ENCODE results near the gene TCTA.

The TCTA gene

DNA sequence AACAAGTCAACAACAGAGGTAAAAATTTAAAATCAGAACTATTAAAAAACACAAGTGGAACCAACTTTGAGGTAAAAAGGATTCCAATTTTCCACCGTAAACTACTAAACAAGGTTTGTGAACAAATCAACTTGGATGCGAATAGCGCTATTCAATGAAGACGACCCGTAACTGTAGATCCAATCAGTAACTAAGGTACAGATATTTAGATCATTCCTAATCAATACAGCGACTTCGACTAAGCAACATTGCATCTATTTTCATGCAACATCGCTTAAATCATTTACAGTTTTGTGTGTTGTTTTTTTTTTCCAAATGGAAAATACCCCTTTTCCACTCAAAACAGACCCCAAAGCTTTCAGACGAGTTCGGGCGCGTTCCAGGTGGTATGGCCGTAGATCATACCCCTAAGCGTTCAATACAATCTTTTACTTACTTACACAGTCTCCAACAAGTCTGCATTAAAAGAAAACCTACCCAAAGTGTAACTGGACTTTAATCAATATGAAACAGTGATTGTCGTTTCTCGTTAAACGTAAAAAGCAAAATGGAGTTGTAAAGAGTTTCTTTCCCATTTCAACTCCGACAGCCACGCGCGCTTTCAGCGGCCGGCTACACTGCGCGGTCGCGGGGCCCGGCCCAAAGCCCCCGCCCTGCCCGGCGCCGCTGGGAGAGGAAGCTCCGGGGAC lies 1.2 kb upstream of the TCTA start:
- DNase-seq (ENCODE audit: low read depth, low spot score) = no peak

DNA sequence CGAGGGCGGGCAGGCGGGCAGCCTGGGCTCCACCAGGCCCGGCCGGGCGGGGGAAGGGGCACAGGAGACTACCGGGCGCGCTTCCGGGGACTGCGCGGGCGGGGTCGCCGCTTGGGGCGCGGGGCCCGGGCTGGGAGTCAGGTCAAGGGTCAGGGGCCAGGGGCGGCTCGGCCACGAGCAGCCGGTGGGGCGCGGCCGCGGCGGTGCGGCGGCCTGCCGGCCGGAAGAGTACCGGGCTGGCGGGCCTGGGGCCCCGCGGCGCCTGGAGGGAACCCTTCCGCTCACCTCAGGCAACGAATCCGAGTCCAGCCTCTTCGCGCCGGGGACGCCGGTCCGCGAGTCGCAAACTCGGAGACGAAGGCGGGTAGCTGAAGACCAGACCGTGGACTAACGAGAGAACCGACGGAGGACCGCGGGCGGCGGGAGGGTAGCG lies 672 bp upstream of the TCTA start:
- DNase-seq (ENCODE audit: low read depth, low spot score) = peak; percentile 3

DNA sequence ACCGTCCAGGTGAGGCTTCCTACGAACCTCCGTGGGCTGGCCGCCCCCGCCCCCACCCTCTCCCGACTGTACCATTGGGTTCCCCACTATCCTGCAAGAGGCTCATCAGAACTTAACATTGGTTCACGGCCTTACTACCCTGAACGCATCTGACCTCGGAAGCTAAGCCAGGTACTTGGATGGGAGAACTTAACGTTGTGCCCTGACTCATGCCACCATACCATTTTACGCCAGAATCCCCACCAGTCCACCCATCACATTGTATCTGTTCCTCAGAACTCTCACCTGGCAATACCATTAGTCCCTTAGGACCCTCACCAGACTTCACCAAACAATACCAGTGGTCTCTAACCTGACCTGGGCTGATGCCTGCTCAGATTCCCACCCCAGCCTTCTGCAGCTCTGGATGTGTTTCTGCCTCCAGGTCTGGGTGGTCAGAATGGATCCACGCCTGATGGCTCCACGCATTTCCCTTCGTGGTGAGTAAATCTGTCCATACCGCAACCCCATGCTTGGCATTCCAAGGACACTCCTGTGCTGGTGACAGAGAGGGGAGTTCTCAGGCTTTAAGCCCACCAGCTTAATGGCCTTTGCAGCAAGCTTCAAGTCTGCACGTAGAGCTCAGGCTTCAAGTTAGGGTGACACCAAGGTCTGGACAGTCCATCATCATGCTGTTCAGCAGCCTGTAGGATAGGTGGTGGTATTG lies 562 bp downstream of the TCTA start:
- no peak for DNase-seq (ENCODE audit: low read depth, low spot score)

DNA sequence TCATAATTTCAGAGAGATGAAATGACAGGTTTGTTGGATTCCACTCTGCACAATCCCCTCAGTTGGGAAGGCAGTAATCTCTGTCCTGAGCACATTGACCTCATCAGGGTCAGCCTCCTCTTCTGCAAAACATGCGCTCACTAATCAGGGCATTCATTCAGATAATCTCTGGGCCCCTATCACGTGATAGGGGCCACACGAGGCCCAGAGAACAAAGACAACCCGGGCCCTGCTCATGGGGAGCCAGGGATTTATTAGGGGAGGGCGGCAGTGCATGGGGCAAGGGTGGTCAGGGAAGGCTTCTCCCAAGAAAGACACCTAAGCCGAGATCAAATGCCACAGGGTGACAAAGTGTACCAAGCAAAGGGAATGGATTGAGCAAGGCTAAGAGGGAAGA lies 1.1 kb downstream of the TCTA start:
- DNase-seq (ENCODE audit: low read depth, low spot score) = no peak

DNA sequence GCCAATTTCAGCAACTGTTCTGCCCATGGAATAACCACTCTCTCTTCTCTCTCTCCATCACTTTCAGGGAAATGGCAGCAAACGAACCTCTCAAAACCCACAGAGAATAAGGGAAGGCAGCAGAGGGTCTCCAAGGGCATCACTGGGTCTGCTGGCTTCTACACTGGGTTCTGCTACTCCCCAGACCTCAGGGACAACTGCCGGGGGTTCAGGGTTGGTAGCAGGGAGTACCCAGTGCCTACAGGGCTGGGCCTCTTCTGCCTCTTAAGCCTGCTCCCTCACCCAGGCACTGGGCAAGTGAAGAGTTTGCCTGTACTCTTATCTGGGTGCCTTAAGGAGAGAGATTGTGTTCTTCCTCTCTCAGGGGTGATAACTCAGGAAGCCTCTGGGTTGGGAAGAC lies 2.5 kb downstream of the TCTA start:
- no peak for DNase-seq (ENCODE audit: low read depth, low spot score)

DNA sequence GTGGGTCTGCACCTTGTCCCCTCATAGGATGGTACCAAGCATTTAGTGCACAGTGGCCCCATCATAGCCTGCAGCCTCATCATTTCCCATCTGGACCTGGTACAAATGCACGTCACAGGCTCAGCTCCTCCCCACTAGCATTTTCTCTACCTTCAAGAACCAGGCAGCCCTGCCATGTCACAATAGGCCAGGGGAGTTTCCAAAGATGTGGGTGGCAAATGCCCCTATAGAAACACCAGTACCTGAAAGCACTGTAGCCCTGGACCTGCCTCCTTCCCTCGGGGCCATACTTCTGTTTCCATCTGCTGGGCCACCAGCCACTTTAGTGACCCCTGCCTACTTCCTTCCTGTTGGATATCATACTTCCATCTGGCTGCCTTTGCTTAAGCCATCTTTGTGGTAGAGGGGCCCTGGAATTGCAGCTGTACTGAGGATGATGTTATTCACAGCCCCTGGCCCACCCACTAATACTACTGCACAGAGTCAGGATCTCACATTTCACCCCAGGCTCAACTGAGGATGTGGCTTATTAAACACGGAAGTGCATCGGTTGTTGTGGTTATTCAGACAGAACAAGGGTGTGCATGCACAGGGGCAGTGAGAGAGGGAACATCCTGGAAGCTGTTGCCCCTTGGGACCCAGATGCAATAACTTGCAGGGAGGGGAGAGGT lies 3.8 kb downstream of the TCTA start:
- DNase-seq (ENCODE audit: low read depth, low spot score) = peak; percentile 21

DNA sequence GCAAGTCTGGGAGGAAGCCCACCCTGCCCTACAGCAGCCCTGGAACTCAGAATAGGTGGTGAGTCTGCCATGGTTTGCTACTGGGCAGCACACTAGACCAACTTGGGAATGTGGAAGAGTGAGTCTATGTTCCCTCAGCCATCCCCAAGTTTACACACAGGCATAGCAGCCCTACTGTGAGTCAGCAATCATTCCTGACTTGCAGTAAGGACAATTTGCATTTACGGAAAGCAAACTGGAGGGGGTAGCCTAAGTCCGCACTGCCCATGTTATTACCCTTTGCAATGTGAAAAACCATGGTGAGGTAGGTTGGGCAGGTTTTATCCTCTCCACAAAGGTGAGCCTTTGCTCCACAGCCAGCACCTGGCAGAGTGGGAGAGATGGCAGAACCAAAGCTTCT lies 4.6 kb downstream of the TCTA start:
- no peak for DNase-seq (ENCODE audit: low read depth, low spot score)

DNA sequence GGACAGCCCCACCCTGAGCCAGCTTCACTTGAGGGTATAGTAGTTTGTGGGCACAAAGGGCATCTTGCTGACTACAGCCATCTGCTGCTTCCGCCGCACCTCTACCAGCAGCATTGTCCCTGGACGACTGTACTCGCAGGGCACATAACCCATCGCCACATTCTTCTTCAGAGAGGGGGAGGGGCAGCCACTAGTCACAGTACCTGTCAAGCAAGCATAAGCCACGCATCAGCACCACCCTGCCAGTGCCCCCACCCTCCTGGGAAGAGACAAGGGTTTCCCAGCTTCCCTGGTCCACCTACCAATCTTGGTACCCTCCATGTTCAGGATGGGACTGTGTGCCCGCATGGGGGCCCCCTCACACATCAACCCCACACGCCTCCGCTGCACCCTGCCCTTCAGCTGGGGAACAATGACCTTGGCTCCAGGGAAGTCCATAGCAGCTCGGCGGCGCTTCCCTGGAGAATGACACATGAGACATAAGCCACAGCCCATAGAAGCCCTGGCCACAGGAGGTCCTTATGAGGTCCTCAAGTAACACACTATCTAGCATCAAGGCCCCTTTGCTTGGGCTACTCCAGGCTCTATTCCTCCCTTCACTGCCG lies 5.4 kb downstream of the TCTA start:
- no peak for DNase-seq (ENCODE audit: low read depth, low spot score)

DNA sequence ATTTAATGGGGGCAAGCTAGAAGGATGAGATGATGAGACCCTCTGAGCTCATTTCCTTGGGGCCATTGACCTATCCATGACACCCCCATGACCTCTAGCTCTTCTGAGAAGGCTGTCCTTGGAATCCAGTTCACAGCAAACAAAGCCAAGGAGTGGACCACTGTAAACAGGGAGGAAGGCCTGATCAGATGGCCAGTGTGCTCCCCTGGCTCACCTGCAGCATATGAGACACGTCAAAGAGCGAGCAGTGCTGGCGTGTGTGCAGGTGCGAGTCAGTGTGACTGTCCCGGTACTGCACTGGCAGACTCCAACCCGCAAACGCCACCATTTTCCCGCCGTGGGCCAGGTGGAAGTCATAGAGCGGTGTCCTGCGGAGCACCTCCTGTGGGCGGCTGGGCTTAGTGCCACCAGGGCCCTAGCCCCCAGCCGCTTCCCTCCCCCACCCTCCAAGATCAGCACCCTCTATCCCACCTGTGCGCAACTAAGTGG lies 9.7 kb downstream of the TCTA start:
- no peak for DNase-seq (ENCODE audit: low read depth, low spot score)

DNA sequence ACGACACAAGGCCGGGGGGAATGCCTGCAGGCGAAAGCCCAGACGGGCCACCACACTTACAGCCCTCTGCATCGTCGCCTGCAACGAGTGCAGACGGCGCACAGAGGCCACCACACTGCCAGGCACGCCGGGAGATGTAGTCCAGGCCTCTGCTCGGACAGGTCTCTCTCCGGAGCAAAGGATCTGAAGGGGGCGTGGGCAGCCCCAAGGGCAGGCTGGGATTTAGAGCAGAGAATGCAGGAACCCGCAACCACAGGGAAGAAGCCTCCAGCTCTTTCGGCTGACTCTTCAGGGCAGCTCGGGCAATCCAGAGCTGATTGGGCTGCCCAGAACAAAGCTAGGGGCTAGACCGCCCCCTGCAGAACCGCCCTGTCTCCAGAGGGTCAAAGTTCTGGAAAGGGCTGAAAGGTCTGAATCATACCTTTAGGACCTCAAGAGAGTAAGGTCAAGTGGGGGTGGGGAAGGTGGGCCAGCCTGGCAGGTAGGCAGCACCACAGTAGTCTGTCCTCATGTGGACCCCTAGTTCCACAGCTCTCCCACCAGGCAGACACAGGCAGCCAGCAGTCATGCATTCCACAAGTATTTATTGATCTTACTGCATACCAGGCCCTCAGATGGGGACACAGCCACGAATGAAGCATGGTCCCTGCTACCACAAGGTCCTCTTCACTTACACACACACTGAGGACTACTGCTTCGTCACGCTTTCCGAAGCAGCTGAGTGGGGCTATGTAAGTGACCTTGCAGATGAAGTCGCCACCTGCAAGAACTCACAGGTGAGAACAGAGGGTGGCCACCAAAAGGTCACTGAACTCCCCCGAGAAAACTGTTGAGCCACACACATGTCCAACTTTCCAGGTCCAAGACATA lies 10.4 kb downstream of the TCTA start, which contains the start of gene AMT:
Gene AMT, minus strand, starts transcription at position 95 of the 870 bp plus-strand sequence. Its CDS starts 23 bp downstream, at position 72.
- DNase-seq (ENCODE audit: low read depth, low spot score) = no peak

DNA sequence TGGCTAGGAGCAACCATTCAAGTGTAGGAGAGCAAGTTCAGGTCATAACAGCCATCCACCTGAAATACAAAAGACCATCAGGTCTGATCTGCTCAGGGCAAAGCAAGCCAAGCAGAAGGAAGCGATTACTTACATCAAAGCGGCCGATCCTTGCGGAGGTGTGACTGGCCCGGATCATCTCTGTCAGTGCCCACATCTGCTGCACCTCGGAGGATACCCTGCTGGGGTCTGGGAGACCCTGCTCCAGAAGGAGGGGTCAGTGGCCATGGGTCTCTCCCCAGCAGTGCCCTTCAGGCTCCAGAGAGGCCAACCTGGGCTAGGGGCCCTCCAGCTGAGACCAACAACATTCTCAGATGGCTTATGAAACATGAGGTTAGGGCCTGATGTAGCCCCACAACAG lies 12.6 kb downstream of the TCTA start:
- no peak for DNase-seq (ENCODE audit: low read depth, low spot score)

DNA sequence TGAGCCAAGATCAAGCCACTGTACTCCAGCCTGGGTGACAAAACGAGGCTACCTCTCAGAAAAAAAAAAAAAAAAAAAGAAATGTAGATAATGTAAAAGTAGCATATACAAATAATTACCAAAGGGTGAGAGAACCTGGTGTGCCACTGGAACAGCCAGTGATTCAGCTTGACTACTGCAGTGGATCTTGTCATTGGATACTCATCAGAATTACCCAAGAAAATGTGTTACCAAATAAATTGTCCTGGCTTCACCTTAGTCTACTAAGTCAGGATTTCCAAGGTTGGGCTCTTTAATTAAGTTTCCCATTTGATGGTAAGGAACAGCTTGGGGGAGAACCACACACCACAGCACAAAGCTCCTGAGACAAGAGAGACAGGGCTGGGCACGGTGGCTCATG lies 15.4 kb downstream of the TCTA start:
- DNase-seq (ENCODE audit: low read depth, low spot score) = no peak

DNA sequence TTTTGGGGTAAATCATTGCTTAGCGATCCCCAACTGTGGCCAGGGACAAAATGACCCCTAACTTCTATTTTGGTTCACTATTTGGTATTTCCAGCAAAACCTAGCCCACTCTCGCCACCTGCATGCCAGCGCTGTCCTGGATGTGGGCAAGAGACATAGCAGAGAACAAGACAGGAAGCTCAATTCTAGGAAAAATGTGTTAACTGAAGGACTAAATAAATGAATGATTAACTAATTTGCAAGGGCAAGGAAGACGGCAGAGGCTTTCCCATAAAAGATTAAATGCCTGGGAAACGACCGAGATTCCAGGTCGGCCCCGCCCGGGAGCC lies 16.5 kb downstream of the TCTA start:
- no peak for DNase-seq (ENCODE audit: low read depth, low spot score)

DNA sequence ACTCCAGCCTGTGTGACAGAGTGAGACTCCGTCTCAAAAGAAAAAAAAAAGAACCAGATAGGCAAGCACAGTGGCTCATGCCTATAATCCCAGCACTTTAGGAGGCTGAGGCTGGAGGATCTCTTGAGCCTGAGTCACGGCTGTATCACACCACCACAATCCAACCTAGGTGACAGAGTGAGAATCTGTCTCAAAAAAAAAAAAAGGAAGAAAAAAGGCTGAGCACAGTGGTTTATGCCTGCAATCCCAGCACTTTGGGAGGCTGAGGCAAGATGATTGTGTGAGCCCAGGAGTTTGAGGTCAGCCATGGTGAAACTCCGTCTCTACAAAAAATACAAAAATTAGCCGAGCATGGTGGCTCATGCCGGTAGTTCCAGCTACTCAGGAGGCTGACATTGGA lies 22.5 kb downstream of the TCTA start:
- no peak for DNase-seq (ENCODE audit: low read depth, low spot score)

DNA sequence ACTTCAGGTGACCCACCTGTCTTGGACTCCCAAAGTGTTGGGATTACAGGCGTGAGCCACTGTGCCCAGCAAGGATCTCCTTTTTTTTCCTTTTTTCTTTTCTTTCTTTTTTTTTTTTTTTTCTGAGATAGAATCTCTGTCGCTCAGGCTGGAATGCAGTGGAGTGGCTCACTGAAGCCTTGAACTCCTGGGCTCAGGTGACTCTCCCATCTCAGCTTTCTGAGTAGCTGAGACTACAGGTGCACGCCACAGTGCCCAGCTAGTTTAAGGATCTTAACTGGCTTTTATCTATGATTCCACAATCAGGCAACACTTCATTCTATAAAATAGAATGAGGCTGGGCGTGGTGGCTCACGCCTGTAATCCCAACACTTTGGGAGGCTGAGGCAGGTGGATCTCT lies 33.2 kb downstream of the TCTA start:
- DNase-seq (ENCODE audit: low read depth, low spot score) = no peak

DNA sequence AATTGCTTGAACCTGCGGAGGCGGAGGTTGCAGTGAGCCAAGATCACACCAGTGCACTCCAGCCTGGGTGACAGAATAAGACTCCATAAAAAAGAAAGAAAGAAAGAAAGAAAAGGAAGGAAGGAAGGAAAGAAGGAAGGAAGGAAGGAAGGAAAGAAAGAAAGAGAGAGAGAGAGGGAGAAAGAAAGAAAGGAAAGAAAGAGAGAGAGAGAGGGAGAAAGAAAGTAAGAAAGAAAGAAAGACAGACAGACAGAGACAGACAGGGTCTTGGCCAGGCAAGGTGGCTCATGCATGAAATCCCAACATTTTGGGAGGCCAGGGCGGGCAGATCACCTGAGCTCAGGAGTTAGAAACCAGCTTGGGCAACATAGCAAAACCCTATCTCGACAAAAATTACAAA lies 41.4 kb downstream of the TCTA start:
- DNase-seq (ENCODE audit: low read depth, low spot score) = no peak

DNA sequence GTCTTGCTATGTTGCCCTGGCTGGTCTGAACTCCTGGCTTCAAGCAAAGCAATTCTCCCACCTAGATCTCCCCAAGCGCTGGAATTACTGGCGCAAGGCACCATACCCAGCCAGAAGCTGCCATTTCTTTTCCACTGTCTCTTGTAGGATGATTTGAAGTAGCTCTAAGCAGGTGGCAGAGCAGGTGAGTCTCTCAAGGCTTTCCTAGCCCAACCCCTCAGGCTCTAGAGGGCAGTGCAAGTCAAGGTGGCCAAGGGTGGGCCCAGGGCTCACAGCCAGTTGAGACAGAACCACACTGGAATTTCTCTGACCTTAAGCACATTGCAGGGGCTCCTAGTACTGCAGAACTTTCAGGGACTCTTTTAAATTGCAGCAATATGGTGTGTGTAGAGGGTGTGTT lies 42.2 kb downstream of the TCTA start:
- no peak for DNase-seq (ENCODE audit: low read depth, low spot score)

DNA sequence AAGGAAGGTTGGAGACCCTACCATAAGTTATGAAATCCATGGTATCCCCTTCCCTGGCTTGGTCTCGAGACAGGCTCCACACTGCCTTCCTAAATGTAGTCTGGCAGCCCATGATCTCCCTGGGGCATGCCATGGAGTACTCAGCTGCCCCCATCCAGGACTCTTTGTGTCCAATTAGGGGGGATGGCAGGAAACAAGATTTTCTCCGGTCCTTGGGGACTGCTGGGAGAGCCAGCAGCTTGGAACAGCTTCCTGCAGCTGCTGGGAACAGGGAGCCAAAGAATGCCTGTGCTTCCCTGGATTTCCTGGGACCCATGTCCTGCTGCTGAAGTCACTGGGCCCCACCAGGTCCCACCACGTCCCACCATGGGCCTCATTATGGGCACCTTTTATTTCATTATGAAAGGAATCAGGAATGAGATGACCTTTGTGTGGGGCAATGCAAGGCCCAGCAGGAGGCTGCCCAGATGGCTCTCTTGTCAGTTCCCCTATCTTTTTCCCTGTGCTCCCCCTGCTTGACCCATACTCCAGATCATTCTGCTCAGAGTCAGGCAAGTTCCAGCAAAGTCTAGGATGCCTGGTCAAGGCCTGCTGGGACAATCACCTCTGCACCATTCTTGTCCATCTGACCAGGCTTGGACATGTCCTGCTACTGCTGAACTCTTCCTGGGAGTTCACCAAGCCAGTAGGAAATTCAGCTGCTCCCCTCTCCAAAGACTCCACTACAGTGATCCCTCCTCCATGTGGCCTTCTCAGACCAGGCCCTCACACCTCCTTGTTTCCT lies 42.9 kb downstream of the TCTA start:
- DNase-seq (ENCODE audit: low read depth, low spot score) = no peak

DNA sequence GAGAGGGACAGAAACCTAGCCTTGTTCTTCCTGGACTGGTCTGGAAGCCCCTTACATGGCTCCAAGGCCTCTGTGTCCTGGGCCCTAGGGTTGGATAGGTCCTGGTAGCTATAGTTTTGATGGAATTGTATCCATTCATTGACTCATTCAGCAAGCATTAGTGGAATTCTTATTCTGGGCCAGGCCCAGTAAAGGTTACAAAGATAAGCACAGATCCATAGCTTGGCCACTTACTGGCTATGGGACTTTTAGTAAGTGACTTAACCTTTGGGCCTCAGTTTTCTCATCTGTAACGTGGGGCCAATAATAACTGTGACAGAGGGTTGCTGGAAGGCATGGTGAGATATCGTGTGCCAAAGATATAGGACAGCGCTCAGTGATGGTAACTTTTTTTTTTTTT lies 44.2 kb downstream of the TCTA start:
- no peak for DNase-seq (ENCODE audit: low read depth, low spot score)

DNA sequence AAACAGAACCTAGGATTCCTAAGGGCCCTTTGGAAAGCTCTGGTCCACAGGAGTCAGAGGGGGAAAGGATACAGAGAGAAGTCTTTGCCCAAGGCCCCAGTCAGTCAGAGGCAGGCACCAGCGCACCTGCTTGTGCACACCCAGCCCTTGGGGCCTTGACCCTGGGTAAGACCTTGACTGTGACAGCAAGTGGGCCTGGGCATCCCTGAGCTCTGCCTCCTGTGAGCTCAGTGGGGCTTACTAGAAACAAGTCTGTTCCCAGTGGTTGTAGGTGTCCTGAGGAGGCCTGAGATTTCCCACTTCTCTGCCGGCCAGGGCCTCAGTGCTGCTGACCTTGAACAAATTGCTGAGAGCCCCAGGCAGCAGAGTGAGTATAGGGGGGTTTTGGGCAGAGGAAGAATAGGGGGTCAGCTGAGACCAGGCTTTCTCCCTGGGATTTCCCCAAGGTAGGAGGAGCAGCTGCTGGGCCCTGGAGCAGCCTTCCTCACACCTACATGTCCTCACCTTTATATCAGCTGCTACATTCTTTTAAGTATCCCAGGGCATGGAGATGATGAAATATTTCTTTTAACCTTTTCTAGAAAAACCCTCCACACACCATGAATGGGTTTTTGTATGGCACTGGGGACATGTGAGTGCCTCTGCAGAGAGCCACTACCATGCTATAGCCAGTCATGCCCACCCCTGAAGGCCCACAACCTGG lies 48.1 kb downstream of the TCTA start:
- DNase-seq (ENCODE audit: low read depth, low spot score) = no peak
